COLO668 (cell line): ENCODE data around the gene SMG6.
A peak's percentile ranks its signal among the peaks of the same experiment; 100 is the strongest.

Experiments used
- DNase-seq: peaks from one replicate; lab custom pipeline; 2025; ENCODE audit not compliant: unreplicated experiment; lab: John Stamatoyannopoulos, UW

The SMG6 gene

GRCh38 chr17:2053380-2054261, 250.0 kb downstream of the SMG6 start:
- DNase-seq: peak; percentile 58

GRCh38 chr17:2051933-2052559, 251.5 kb downstream of the SMG6 start:
- DNase-seq: peak; percentile 11

- DNase-seq: peak; percentile 53
Observed at GRCh38 chr17:2051061-2051932, 252.3 kb downstream of the SMG6 start.

GRCh38 chr17:2050300-2051060, 253.1 kb downstream of the SMG6 start:
- DNase-seq: peak; percentile 76

- DNase-seq: peak; percentile 72
Observed at GRCh38 chr17:2049333-2050299, 254.0 kb downstream of the SMG6 start.

GRCh38 chr17:2048805-2049204, 254.8 kb downstream of the SMG6 start:
- no peak for DNase-seq

GRCh38 chr17:2047590-2047989, 256.0 kb downstream of the SMG6 start:
- DNase-seq: no peak

GRCh38 chr17:2044263-2044894, 259.2 kb downstream of the SMG6 start:
- no peak for DNase-seq

GRCh38 chr17:2043785-2044184, 259.8 kb downstream of the SMG6 start:
- DNase-seq: no peak

GRCh38 chr17:2042933-2043332, 260.7 kb downstream of the SMG6 start:
- no peak for DNase-seq

GRCh38 chr17:2042390-2042847, 261.2 kb downstream of the SMG6 start:
- DNase-seq: peak; percentile 25

- DNase-seq: peak; percentile 93
Observed at GRCh38 chr17:2041561-2042389, 261.8 kb downstream of the SMG6 start, which contains the start of gene OVCA2. Gene OVCA2 (plus strand): TSS chr17:2042022. CDS start chr17:2042048, 26 bp downstream.

- no peak for DNase-seq
Observed at GRCh38 chr17:2040942-2041560, 262.5 kb downstream of the SMG6 start.

GRCh38 chr17:2040219-2040827, 263.3 kb downstream of the SMG6 start:
- DNase-seq: no peak

- no peak for DNase-seq
Observed at GRCh38 chr17:2037155-2037554, 266.4 kb downstream of the SMG6 start.

- no peak for DNase-seq
Observed at GRCh38 chr17:2035541-2036488, 267.8 kb downstream of the SMG6 start.
